HG03558 (cell line): Measurements from ENCODE around the gene CRY1.
A peak's percentile ranks its signal among the peaks of the same experiment; 100 is the strongest.

Experiments
- ATAC-seq: cut with Tn5 transposase; IDR thresholded peaks from one replicate; pipeline ENCODE4 v1.9.1; 2021; ENCODE audit warnings: moderate number of reproducible peaks; ENCODE audit not compliant: unreplicated experiment; ENCODE audit errors: extremely low read depth

The CRY1 gene

GRCh38 chr12:106978035-106978800 lies 115.1 kb downstream of the CRY1 start:
- no peak for ATAC-seq

DNA sequence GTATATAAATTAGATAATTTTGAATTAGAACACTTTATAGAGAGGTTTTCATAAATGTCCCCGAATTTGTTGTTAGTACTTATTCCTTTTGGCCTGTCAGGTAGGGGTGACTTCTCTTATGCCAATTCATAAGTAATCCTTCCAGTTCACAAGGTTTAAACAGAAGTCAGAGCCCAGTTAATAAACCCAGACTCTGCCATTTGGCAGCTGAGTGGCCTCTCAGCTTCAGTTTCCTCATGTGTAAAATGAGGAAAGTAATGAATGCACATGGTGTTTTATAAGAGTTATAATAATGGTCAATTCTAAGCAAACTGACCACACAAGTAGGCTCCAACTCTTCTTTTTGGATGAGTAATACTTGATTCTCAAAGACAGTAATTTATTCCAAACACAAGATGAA lies 116.7 kb downstream of the CRY1 start:
- ATAC-seq, result no peak

DNA sequence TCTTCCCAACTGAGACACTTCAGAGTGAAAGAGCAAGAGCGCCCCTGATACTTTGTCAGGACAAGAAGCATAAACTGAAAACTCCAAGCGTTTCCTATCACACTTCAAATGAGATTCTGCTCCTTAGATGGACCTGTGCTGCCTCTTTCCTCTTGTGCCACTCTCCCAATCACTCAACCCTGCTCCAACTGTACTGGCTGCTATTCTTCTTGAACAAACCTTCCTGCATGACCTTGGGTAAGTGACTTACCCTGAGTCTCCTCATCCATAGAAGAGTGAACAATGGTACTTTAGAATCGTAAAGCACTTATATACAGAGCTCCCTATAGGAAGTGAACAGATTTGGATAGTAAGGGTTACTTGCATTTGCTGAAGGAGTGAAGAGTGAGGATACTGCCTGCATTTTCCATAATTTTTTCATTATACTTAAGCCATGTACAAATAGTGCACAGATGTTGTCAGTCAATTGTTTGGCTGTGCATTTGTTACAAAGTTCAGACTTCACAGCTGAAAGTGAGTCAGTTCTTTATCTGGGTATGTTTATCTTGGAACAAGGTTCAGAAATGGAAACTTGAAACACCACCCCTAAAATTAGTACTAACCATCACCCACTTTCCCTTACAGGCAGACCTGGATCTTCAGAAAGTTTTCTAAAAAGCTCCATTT lies 117.2 kb downstream of the CRY1 start:
- ATAC-seq, result no peak

DNA sequence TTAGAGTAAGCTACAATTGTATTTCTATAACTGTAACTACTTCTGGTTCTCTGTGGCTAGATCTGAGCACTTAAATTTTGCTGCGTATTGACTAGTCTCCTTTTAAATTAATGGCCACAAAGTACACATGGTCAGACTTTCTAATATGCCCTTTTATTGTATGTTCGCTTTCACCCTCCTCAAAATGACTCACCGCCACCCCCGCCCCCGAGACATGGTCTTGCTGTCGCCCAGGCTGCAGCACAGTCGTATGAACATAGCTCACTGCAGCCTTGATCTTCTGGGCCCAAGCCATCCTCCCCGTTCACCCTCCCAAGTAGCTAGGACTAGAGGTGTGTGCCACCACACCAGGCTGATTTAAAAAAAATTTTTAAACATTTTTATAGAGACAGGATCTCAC lies 118.3 kb downstream of the CRY1 start:
- ATAC-seq, result no peak

DNA sequence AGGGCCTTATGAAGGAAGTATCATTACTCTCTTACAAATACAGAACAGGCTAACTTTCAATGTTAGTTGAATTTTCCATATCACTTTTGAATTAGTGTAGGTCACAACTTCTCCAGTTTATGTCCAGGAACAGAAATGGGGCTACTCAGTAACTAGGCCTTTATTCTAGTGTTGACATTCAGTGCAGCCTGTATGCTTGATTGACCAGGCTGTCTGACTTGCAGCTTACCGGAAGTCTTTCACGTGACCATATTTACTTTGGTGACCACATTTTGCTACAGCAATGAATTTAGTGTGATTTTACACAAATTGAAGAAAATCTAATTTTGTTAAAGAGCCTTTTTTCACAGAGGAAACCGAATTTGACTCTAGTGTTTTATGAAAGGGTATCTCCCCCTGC lies 118.8 kb downstream of the CRY1 start:
- ATAC-seq, result no peak

DNA sequence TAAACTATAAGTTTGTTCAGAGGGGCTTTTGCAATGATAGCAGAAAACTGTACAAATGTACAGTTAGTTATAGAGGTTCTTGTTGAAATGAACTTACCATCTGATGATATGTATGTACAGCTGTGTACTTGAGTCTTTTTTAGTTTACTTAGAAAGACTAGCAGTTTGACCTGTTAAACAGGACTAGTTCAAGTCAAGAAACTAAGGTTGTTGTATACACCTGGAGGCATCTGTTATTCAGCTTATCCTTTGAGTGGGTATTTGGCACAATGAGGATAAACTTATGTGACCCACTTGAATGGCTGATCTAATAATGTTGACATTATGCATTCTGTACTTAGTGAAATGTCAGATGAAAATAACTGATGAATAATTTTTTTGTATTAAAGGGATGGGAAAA lies 119.8 kb downstream of the CRY1 start:
- no peak for ATAC-seq

DNA sequence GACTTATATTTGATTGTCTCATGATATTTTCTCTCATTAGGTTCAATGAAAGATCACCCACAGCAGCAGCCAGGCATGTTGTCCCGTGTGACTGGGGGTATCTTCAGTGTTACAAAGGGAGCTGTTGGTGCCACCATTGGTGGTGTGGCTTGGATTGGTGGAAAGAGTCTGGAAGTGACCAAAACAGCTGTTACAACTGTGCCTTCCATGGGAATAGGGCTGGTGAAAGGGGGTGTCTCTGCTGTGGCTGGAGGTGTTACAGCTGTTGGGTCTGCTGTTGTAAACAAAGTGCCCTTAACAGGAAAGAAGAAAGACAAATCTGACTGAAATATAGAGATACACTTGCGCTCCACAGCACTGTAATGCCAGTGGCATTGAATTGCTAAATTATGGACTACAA lies 122.3 kb downstream of the CRY1 start:
- no peak for ATAC-seq

- no peak for ATAC-seq
Observed at GRCh38 chr12:106964526-106964925, 128.8 kb downstream of the CRY1 start.

DNA sequence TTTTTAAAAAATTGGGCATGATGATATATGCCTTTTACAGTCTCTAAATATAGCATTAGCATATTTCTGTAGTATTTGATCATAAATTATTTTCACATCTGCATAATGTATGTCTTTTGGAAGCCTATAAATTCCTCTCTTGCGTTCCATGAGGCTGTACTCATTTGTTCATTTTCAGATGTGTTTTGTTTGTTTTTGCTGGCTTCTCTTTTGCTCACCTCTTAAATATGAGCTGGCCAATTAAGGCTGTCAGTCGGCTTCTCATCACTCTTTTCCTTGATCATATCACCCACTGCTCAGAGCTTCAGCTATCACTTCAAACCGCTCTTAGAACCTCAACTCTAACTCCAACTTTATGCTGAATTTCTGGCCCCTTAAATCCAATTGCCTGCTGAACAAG lies 131.1 kb downstream of the CRY1 start:
- ATAC-seq, result no peak

DNA sequence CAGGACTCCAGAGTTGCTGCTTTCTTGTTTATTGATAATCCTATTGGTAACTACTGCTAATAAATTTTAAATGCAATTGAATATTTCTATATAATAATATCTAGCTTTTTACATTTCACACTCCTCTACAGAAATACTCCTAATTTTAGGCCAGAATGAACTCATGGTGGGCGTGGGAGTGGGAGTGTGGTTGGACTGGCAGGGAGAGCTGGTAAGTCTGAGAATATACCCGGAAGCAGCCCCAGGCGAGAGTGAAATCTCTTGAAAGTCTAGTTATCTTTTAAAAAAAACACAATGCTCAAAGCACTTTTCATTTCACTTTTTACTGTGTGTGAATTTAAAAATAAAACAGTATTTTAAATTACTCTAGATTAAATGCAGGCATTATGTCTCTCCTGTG lies 132.9 kb downstream of the CRY1 start:
- no peak for ATAC-seq

DNA sequence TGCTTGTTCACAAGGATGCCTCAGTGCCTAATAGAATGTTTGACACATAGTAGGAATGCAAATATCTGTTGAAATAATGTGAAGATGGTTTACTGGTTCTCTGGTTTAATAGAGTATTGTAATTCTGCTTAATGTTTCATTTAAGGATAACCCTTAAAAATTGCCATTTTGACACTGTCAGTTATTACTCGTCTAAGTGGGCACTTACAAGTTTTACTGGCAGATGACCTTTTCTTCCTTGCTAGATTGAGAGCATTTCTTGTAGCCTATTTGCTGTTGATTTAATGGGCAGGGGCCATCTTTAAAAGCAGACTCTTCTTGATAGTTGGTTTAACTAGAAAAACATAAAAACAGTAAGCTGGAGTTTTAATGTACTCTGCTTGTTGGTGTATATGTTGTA lies 135.8 kb downstream of the CRY1 start:
- ATAC-seq, result no peak

DNA sequence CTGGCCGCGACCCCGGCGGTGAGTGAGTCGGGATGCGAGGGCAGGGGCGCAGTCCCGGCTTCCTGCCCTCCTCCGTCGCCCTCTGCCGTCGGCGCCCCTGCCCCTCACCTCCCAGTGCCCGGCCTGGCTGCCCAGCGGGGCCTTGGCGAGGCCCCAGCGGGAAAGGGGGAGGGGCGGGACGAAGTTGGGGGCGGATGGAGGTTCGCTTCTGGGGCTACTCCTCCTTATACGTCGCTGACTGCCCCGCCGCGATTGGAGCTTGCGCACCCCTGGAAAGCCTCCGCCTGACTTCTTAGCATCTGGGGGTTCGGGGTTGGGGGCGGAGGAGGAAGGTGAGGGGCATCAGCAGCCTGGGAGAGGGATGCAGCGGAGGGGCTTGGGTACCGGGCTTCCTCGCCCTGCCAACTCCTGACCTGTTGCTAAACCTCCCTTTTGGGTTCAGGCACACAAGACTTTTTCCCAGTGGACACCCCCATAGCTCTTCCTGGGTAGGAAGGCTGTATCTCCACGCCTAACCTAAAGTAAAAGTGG lies 137.2 kb downstream of the CRY1 start:
- ATAC-seq, result peak; percentile 13

GRCh38 chr12:106955377-106956047 lies 137.8 kb downstream of the CRY1 start, which contains the start of gene TMEM263:
TSS of gene TMEM263 (plus strand) at chr12:106955907. CDS start at chr12:106967117, 11,210 bp downstream.
- ATAC-seq, result peak; percentile 63

GRCh38 chr12:106954462-106955376 lies 138.6 kb downstream of the CRY1 start:
- peak; percentile 4 for ATAC-seq

- no peak for ATAC-seq
Observed at GRCh38 chr12:106953352-106954250, 139.7 kb downstream of the CRY1 start.

- no peak for ATAC-seq
Observed at GRCh38 chr12:106950591-106950990, 142.8 kb downstream of the CRY1 start.

- ATAC-seq, result no peak
Observed at GRCh38 chr12:106947461-106947860, 145.9 kb downstream of the CRY1 start.

DNA sequence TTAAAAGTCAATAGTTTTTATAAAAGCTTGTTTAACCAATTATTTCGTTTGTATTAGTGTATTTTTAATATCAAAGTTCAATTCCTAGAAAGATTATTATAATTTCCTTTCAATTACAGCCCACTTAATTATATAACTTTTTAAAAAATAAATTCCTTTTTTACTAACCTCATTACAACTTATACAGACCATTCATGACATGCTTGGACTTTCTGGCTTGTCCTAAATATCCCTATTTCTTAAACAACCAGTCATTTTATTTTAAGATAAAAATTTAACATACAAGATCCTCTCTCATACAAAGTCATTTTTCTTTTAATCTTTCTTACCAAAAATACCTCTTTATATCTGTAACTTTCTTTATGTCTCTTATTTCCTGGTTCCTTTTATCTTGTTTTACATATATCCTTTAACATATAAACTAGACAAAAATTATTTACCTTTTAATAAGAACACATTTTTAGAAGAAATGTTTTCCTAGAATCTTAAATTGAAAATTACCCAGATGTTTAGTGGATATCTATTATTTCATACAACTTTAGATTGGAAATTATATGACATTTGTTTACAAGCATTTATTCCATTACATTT lies 148.0 kb downstream of the CRY1 start:
- ATAC-seq, result no peak

GRCh38 chr12:106942775-106943174 lies 150.6 kb downstream of the CRY1 start:
- no peak for ATAC-seq
